ENCODE results near the gene GRM7.

GRM7 gene

GRCh38 chr3:7728566-7729519, 867.9 kb downstream of the GRM7 start:
- no peaks in the 10 kb centered on the region for H3K4me1 Mint-ChIP-seq (ENCODE audit: low read depth in 2 of 2)
- no peaks in the 10 kb centered on the region for H3K27me3 Mint-ChIP-seq
- H3K4me3 Mint-ChIP-seq = no peak overlapping the region
- no peak for ATAC-seq (replicated peaks)
- H3K9me3 Mint-ChIP-seq = peaks cover 4 to 5% of the 10 kb centered on the region in 2 donors
- H3K36me3 Mint-ChIP-seq (ENCODE audit: insufficient read depth) = no peaks in the 10 kb centered on the region
- no peak for DNase-seq
- no peak overlapping the region for H3K27ac Mint-ChIP-seq

DNA sequence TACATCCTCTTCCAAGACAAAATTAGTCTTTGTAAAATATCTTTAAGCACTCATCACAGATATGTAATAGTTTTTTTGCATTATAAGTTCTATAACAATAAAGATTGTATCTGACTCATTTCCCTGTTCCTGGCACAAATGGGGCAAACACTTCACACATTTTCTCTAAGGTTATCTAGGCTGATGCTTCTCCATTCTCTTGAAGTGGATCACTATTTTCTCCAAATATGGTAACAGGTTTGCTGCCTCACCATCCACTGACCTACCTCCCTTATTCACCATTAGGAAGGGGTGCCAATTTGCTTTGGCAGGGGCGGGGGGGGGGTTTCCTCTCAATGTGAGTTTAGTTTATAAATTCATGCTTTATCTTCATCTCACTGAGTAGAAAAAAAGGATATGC, 873.0 kb downstream of the GRM7 start:
- H3K4me1 Mint-ChIP-seq (ENCODE audit: low read depth in 2 of 2) = no peaks in the 10 kb centered on the region
- DNase-seq (no peak), ATAC-seq (replicated peaks) (no peak)
- no peak overlapping the region for H3K4me3 Mint-ChIP-seq
- H3K9me3 Mint-ChIP-seq = peaks cover 4 to 7% of the 10 kb centered on the region in 2 donors
- no peaks in the 10 kb centered on the region for H3K27me3 Mint-ChIP-seq
- H3K27ac Mint-ChIP-seq = no peak overlapping the region
- peaks cover 6% of the 10 kb centered on the region for H3K36me3 Mint-ChIP-seq (ENCODE audit: insufficient read depth)

DNA sequence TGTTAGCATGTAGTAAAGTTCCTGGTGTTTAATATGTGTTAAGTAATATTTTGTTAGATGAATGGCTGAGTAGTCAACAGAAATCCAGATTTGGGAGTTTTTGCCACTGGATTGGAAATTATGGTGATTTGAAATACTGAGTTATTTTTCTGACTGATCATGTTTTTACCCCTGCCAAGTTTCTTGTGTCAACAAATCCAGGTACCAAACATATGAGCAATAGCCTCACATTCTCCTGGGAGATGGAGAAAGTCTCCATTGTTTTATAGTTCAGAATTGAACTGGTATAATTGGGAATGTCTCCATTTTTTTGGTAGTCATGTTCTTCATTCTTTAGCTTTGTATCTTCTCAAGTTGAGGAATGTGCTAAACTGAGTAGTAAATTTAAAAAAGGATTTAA, 873.5 kb downstream of the GRM7 start:
- Mint-ChIP-seq H3K9me3 (peaks cover 5 to 7% of the 10 kb centered on the region in 2 donors), H3K27me3 (no peaks in the 10 kb centered on the region), H3K4me3 (no peak overlapping the region), H3K4me1 (ENCODE audit: low read depth in 2 of 2) (no peaks in the 10 kb centered on the region), H3K36me3 (ENCODE audit: insufficient read depth) (peaks cover 6% of the 10 kb centered on the region), H3K27ac (no peak overlapping the region)
- ATAC-seq (replicated peaks) = no peak
- no peak for DNase-seq

GRCh38 chr3:7737263-7737662, 876.3 kb downstream of the GRM7 start:
- no peak for ATAC-seq (replicated peaks)
- H3K4me3 Mint-ChIP-seq = no peak overlapping the region

DNA sequence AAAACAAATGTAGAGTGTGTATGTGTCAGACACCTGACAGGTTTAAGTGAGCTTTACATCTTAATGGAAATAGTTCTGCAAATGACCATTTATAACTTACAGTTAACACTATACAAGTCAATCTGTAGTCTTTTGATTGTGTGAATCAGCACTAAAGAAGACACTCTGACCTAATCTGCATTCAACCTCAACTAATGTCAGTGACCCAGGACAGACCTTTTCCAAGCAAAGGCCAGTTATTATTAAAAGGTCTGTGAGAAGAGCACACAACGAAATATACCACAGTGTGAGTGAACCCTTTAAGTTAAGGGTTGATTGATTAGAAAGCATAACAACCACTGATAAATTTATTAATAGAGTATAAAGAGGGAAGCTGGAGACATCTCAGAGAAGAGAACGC, 878.8 kb downstream of the GRM7 start:
- Mint-ChIP-seq H3K36me3 (ENCODE audit: insufficient read depth) (peaks cover 6% of the 10 kb centered on the region), H3K4me1 (ENCODE audit: low read depth in 2 of 2) (no peaks in the 10 kb centered on the region), H3K27me3 (no peaks in the 10 kb centered on the region), H3K9me3 (peaks cover 2 to 6% of the 10 kb centered on the region in 2 donors), H3K27ac (no peak overlapping the region), H3K4me3 (no peak overlapping the region)
- no peak for ATAC-seq (replicated peaks)
- no peak for DNase-seq

More at GRCh38 chr3:7737263-7737662, 876.3 kb downstream of the GRM7 start:
- Mint-ChIP-seq H3K27me3 (no peaks in the 10 kb centered on the region), H3K9me3 (peaks cover 4 to 7% of the 10 kb centered on the region in 2 donors), H3K4me1 (ENCODE audit: low read depth in 2 of 2) (no peaks in the 10 kb centered on the region), H3K27ac (no peak overlapping the region), H3K36me3 (ENCODE audit: insufficient read depth) (peaks cover 6% of the 10 kb centered on the region)
- no peak for DNase-seq

- H3K27me3 Mint-ChIP-seq = no peaks in the 10 kb centered on the region
- ATAC-seq (replicated peaks) = no peak
- no peak overlapping the region for H3K4me3 Mint-ChIP-seq
- no peak for DNase-seq
- peaks cover 2 to 6% of the 10 kb centered on the region in 2 donors for H3K9me3 Mint-ChIP-seq
- H3K36me3 Mint-ChIP-seq (ENCODE audit: insufficient read depth) = peaks cover 6% of the 10 kb centered on the region
- H3K4me1 Mint-ChIP-seq (ENCODE audit: low read depth in 2 of 2) = no peaks in the 10 kb centered on the region
- H3K27ac Mint-ChIP-seq = no peak overlapping the region
Measured at GRCh38 chr3:7740458-7740857, 879.5 kb downstream of the GRM7 start.

GRCh38 chr3:7744850-7745249, 883.9 kb downstream of the GRM7 start:
- ATAC-seq (replicated peaks) = no peak
- H3K9me3 Mint-ChIP-seq = peaks cover 0 to 6% of the 10 kb centered on the region in 2 donors
- no peak for DNase-seq
- H3K4me3 Mint-ChIP-seq = no peak overlapping the region
- H3K27me3 Mint-ChIP-seq = peaks cover 0 to 7% of the 10 kb centered on the region in 2 donors
- H3K4me1 Mint-ChIP-seq (ENCODE audit: low read depth in 2 of 2) = no peaks in the 10 kb centered on the region
- no peaks in the 10 kb centered on the region for H3K36me3 Mint-ChIP-seq (ENCODE audit: insufficient read depth)
- no peak overlapping the region for H3K27ac Mint-ChIP-seq

DNA sequence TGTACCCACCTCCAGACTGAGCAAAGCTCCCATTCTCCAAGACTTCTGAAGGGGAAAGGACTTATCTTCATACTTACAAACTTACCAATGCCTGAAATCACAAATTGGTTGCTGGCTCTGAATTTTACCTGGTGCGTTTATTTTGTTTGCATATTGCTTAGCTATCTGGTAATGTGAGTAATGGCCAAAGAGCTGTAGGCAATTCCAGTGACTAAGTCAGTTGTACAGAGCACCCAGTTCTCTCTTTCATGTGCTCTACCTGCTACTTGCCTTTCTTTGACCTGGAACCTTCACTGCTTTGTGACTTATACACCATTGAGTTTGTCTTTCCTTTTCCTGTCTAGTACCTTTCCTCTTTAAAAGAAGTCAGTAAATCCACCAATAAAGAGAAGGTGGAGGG, 884.8 kb downstream of the GRM7 start:
- no peak overlapping the region for H3K27ac Mint-ChIP-seq
- peaks cover 0 to 6% of the 10 kb centered on the region in 2 donors for H3K9me3 Mint-ChIP-seq
- H3K27me3 Mint-ChIP-seq = peaks cover 0 to 7% of the 10 kb centered on the region in 2 donors
- H3K36me3 Mint-ChIP-seq (ENCODE audit: insufficient read depth) = no peaks in the 10 kb centered on the region
- ATAC-seq (replicated peaks) (no peak), DNase-seq (no peak)
- H3K4me3 Mint-ChIP-seq = no peak overlapping the region
- H3K4me1 Mint-ChIP-seq (ENCODE audit: low read depth in 2 of 2) = no peaks in the 10 kb centered on the region

DNA sequence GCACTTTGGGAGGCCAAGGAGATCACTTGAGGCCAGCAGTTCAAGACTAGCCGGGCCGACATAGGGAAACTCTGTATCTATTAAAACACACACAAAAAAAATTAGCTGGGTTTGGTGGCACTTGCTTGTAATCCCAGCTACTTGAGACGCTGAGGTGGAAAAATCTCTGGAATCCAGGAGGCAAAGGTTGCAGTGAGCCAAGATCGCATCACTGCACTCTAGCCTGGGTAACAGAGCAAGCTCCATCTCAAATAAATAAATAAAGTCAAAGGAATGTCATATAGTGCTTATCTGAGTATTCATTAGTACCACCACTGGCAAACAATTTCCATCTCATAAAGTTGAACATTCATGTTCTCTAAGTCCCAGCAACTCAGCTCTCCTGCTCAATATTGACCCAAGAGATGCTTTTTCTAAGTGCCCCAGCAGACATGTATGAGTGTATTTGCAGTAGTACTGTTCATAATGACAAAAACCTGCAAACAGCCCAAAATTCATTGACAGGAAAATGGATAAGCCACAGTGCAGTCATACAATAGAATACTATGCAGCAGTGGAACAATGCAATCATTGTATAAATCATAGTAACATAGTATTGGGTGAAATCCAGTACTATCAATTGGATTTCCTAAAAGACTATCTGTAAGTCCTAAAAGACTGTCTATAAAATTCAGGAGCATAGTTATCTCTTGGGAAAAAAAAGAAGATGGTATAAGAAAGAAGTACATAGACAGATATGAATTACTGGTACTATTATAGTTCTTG, 889.2 kb downstream of the GRM7 start:
- DNase-seq = no peak
- Mint-ChIP-seq H3K36me3 (ENCODE audit: insufficient read depth) (peaks cover 2% of the 10 kb centered on the region), H3K4me1 (ENCODE audit: low read depth in 2 of 2) (no peaks in the 10 kb centered on the region), H3K27me3 (peaks cover 0 to 7% of the 10 kb centered on the region in 2 donors), H3K27ac (no peak overlapping the region), H3K9me3 (peaks cover 0 to 2% of the 10 kb centered on the region in 2 donors), H3K4me3 (no peak overlapping the region)
- no peak for ATAC-seq (replicated peaks)

GRCh38 chr3:7752005-7752404, 891.1 kb downstream of the GRM7 start:
- ATAC-seq (replicated peaks) (no peak), DNase-seq (no peak)
- no peak overlapping the region for H3K4me3 Mint-ChIP-seq
- peaks cover 0 to 2% of the 10 kb centered on the region in 2 donors for H3K9me3 Mint-ChIP-seq
- no peak overlapping the region for H3K27ac Mint-ChIP-seq
- no peaks in the 10 kb centered on the region for H3K4me1 Mint-ChIP-seq (ENCODE audit: low read depth in 2 of 2)
- peaks cover 0 to 4% of the 10 kb centered on the region in 2 donors for H3K27me3 Mint-ChIP-seq
- H3K36me3 Mint-ChIP-seq (ENCODE audit: insufficient read depth) = peaks cover 2% of the 10 kb centered on the region

- peaks cover 2% of the 10 kb centered on the region for H3K36me3 Mint-ChIP-seq (ENCODE audit: insufficient read depth)
- ATAC-seq (replicated peaks) (no peak), DNase-seq (no peak)
- H3K4me3 Mint-ChIP-seq = no peak overlapping the region
- no peak overlapping the region for H3K27ac Mint-ChIP-seq
- no peaks in the 10 kb centered on the region for H3K27me3 Mint-ChIP-seq
- H3K9me3 Mint-ChIP-seq = peaks cover 0 to 6% of the 10 kb centered on the region in 2 donors
- H3K4me1 Mint-ChIP-seq (ENCODE audit: low read depth in 2 of 2) = no peaks in the 10 kb centered on the region
Measured at GRCh38 chr3:7754653-7755441, 893.9 kb downstream of the GRM7 start.

DNA sequence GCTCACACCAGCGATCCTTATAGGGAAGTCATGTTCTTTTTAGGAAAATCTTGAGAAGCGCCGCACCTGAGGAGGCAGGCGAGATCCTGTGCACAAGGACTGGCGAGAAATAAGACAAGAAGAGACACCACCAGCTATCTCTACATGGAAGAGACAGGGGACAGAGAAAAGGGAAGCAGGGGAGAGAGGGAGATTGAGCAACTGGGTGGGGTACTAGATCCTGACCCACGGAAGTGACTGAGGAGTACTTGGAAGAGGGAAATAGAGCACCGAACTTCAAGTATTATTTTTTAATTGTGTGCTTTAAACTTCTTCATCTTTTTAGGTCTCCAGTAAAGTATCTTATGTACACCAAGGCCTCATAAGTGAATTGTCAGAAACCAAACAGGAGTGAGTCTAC, 898.7 kb downstream of the GRM7 start:
- ATAC-seq (replicated peaks) = no peak
- Mint-ChIP-seq H3K36me3 (ENCODE audit: insufficient read depth) (no peaks in the 10 kb centered on the region), H3K9me3 (peaks cover 0 to 14% of the 10 kb centered on the region in 2 donors), H3K27me3 (no peaks in the 10 kb centered on the region), H3K4me1 (ENCODE audit: low read depth in 2 of 2) (no peaks in the 10 kb centered on the region), H3K4me3 (no peak overlapping the region), H3K27ac (no peak overlapping the region)
- DNase-seq = no peak

DNA sequence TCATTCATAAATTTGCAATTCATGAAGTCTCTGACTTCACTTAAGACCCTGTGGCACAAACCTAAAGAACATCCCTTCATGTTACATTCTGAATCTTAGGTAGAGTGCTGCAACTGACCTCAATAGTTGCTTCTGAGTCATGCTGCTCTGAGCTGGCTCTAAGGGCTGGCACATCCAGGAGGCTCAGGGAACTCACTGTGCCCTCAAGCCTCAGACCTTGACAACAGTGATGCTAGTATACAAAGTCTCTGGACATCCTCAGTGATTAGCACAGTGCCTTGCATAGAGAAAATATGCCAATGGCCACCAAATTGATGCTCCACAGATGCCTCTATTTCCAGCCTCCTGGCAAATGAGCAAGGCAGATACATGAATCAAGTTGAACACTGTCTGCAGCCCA, 899.8 kb downstream of the GRM7 start:
- H3K27ac Mint-ChIP-seq = no peak overlapping the region
- H3K27me3 Mint-ChIP-seq = no peaks in the 10 kb centered on the region
- peaks cover 0 to 12% of the 10 kb centered on the region in 2 donors for H3K9me3 Mint-ChIP-seq
- DNase-seq (no peak), ATAC-seq (replicated peaks) (no peak)
- H3K4me1 Mint-ChIP-seq (ENCODE audit: low read depth in 2 of 2) = no peaks in the 10 kb centered on the region
- no peak overlapping the region for H3K4me3 Mint-ChIP-seq
- H3K36me3 Mint-ChIP-seq (ENCODE audit: insufficient read depth) = no peaks in the 10 kb centered on the region
